DMS153 treated with DMSO at 0.1 percent for 48 hours (cell line): ENCODE data around the gene SMARCD1.

Experiments
- DNase-seq: peaks from one replicate; lab custom pipeline; 2025; ENCODE audit not compliant: unreplicated experiment; lab: John Stamatoyannopoulos, UW

SMARCD1 gene

DNA sequence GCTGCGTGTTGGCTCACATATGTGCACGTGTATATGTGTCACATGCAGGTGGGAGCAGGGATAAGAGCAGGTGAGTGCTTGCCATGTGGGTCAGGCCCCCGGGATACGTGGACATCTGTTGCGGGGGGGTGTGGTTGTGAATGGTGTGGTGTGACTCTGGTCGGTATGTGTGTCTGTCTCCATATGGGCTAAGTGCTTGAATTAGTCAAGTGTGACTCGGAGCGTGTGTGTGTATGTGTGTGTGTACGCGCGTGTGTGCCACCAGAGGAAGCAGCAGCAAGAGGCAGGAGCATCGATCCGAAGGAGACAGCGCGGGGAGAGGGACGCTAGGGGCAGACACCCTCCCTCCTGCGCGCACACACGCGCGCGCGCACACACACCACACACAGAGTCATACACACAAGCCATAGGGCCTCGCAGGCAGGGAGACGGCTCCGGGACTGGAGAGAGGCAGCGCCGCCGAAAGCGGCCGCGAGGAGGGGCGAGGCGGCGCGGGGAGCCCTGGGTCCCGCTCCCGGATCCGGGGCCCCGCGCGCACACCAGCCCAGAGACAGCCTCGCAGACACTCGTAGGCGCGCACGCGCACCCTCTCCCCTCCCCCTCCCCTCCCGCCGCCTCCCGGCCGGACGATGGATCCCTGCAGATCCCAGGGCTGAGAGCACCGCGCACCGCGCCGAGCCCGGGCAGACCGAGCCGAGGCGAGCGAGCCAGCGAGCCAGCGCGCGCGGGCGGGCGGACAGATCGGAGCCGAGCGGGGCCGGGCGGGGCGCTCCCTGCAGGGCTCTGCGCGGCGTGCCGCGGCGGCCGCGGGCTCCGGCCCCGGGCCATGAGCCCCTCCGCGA, 27.9 kb upstream of the SMARCD1 start, which contains the start of gene ASIC1:
TSS of gene ASIC1 (plus strand) at position 597 of the 842 bp plus-strand sequence. CDS start 1,171 bp downstream, outside the sequence.
- DNase-seq: peak; percentile 3

GRCh38 chr12:50057896-50058670, 27.1 kb upstream of the SMARCD1 start:
- DNase-seq: no peak

GRCh38 chr12:50058743-50059312, 26.3 kb upstream of the SMARCD1 start:
- DNase-seq: no peak

DNA sequence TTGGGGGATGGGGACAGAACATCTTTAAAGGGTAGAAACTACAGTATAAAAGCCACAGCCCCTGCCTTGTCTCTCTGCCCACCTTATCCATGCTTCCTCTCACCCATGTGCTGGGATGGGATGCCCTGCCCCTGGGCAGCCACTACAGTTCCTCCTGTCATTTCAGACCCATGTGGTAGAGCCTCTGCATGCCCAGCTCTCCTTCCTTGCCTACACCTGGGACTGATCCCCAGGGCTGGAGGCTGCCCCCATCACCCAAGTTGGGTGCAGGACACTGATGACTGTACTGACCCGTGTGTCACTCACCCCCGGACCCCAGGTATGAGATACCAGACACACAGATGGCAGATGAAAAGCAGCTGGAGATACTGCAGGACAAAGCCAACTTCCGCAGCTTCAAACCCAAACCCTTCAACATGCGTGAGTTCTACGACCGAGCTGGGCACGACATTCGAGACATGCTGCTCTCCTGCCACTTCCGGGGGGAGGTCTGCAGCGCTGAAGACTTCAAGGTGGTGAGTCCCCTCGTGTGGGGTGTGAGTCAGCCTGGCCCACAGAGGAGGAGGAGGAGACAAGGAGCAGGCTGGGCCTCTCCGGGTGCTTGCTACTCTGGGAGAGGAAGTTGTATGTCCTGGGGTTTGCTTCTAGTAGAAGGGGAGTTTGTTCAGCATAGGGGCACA, 25.6 kb upstream of the SMARCD1 start:
- no peak for DNase-seq

GRCh38 chr12:50060120-50060468, 25.0 kb upstream of the SMARCD1 start:
- DNase-seq: no peak

- DNase-seq: no peak
Measured at GRCh38 chr12:50061171-50061570, 24.0 kb upstream of the SMARCD1 start.

GRCh38 chr12:50061946-50062686, 23.0 kb upstream of the SMARCD1 start:
- DNase-seq: no peak

- no peak for DNase-seq
Measured at GRCh38 chr12:50062728-50063460, 22.2 kb upstream of the SMARCD1 start.

- DNase-seq: no peak
Measured at GRCh38 chr12:50065726-50066310, 19.3 kb upstream of the SMARCD1 start.

GRCh38 chr12:50066402-50066801, 18.7 kb upstream of the SMARCD1 start:
- DNase-seq: no peak

DNA sequence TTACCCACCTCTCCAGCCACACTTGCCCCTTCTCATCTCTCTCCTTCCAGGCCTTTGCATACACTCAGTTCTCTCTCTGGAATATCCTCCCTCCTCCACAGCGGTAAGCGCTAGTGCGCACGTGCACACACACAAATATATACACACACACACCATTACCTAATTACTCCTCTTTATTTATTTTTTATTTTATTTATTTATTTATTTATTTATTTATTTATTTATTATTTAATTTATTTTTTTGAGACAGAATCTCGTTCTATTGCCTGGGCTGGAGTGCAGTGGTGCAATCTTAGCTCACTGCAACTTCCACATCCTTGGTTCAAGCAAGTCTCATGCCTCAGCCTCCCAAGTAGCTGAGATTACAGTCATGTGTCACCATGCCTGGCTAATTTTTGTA, 16.1 kb upstream of the SMARCD1 start:
- DNase-seq: no peak

- DNase-seq: no peak
Measured at GRCh38 chr12:50069539-50069938, 15.6 kb upstream of the SMARCD1 start.

- DNase-seq: peak; percentile 69
Measured at GRCh38 chr12:50070314-50071060, 14.7 kb upstream of the SMARCD1 start.

GRCh38 chr12:50072198-50072907, 12.8 kb upstream of the SMARCD1 start:
- DNase-seq: no peak

DNA sequence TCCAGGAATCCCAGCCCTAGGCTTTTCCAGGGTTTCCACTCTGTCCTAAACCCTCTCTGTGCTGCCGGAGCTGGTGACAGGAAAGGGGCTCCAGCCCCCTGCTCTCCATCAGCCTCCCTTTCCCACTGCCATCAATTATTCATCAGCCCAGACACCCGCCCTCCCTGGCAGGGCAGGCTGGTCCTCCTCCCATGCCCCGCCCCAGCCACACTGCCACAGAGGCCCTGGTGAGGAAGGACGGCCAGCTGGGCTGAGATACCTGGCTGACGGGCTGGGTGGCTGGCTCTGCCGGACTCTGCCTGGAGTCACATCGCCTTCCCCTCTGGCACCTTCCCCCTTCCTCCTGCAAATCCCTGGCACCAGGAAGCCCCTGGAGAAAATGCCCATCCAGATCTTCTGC, 11.9 kb upstream of the SMARCD1 start:
- no peak for DNase-seq

GRCh38 chr12:50073712-50074111, 11.4 kb upstream of the SMARCD1 start:
- no peak for DNase-seq

DNA sequence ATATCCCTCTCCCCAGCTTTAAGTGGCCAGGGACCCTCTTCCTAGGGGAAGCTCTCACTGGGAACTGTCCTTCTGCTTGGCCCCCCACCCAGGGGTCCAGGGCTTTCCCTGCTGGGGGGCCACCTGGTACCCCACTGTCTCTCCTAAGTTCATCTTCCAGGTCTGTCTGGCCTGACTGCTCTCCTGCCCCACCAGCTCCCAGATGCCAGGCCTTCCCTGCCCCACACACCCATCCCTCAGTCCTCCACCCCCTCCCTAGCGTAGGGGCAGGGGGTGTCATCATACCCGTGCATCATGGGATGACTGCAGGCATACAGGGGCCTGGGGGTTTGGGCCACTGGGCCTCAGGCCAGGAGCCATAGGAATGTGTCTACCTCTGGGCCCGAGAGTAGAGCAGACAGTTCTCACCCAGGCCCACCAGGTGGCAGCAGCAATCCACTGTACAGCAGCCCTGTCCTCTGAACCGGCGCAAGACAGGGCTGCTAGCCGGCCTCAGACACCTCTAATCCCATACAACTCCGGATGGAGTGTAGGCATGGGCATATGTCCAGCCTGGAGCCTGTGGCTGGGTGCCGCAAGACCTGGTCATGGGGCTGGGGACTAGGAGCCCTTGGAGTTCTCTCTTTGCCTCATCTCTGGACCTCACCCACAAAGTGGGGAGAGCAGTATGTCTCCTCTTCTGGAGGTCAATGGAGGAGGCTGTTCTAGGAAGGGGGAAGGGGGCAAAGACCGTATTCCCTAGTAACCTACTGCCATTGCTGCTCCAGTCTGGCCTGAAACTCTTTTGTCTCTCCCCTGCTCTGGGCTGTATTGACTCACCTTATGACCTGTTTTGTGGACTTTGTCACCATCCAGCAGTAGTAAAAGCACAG, 10.0 kb upstream of the SMARCD1 start:
- peak; percentile 68 for DNase-seq
